PC-9 (cell line): ENCODE data around the gene TSPY8. TPM values are rescaled to one million over a fixed set of nuclear protein-coding genes. Genes with fewer than 3 reads are reported as not detected.

Experiments used
- total RNA-seq: library from RNA; stranded (reverse); gene quantifications from 2 replicates; pipeline ENCODE4 v1.2.3, GENCODE V29; 2021

The TSPY8 gene
- total RNA-seq, 1 experiment from 2014 or later: not detected

Other genes starting within 250 kb of the TSPY8 start
- gene TSPY4, start 20.3 kb upstream of the TSPY8 start, total RNA-seq: not detected in 2 replicates
- gene TSPY3, start 40.6 kb downstream of the TSPY8 start, total RNA-seq: not detected in 2 replicates
- gene TSPY1, start 109.2 kb downstream of the TSPY8 start, total RNA-seq: not detected in 2 replicates
- not detected in 2 replicates for gene TSPY9, start 129.5 kb downstream of the TSPY8 start, total RNA-seq
- gene TSPY10, start 170.1 kb downstream of the TSPY8 start, total RNA-seq: not detected in 2 replicates